Activated naive CD4-positive, alpha-beta T cell treated with anti-CD3 and anti-CD28 coated beads, Interleukin-2, amount 10 ng/mL, durations not matched to agents 7 days and 5 days (primary cell): ENCODE data around the gene GABRA1.

Source experiments
- CTCF ChIA-PET: fragments of 350-600 bp; sonication (Branson Sonifier 250); formaldehyde crosslinking; loops from one replicate; lab custom pipeline; 2021; ENCODE audit warnings: antibody characterized with exemption; lab: Charles Lee
- DNase-seq: peaks from one replicate; pipeline ENCODE4 v3.0.0-alpha.2; 2020
- H3K27ac Mint-ChIP-seq: one replicate; pipeline ENCODE4 v1.8.0; 2021; ENCODE audit warnings: mild to moderate bottlenecking, moderate library complexity, mixed read lengths
- H3K27me3 Mint-ChIP-seq: one replicate; pipeline ENCODE4 v1.8.0; 2021; ENCODE audit warnings: mild to moderate bottlenecking, mixed read lengths
- H3K36me3 Mint-ChIP-seq: one replicate; pipeline ENCODE4 v1.8.0; 2021; ENCODE audit warnings: mixed read lengths
- H3K4me1 Mint-ChIP-seq: one replicate; pipeline ENCODE4 v1.8.0; 2021; ENCODE audit warnings: mixed read lengths
- H3K4me3 Mint-ChIP-seq: one replicate; pipeline ENCODE4 v1.8.0; 2021; ENCODE audit warnings: mild to moderate bottlenecking, moderate library complexity, mixed read lengths
- H3K9me3 Mint-ChIP-seq: one replicate; pipeline ENCODE4 v1.8.0; 2021; ENCODE audit warnings: mixed read lengths

GABRA1 gene

GRCh38 chr5:161900981-161901380, 53.1 kb downstream of the GABRA1 start:
- CTCF ChIA-PET = no interaction called here
- DNase-seq = no peak
- no peak overlapping the region for H3K27ac Mint-ChIP-seq
- no peaks in the 10 kb centered on the region for H3K36me3 Mint-ChIP-seq
- H3K4me1 Mint-ChIP-seq = no peaks in the 10 kb centered on the region
- H3K4me3 Mint-ChIP-seq = no peak overlapping the region
- no peaks in the 10 kb centered on the region for H3K27me3 Mint-ChIP-seq
- H3K9me3 Mint-ChIP-seq = peaks cover 10% of the 10 kb centered on the region

DNA sequence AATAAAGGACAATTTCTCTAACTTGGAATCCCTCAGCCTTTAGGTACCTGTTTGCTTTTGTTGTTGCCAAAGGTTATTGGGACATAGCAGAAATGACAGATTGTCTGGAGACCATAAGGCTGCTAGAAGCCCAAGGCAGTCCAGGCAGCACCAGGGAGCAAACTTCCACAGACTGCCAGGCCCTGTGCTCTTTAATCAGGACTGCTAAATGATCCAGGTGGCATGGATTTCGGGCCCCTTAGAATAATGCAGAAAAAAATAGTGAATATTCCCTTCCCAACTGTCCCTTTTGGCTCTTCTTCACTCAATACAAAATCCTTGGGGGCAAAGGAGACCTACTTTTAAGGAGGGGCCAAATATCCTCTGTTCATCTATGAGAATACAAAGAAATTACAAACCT, 73.9 kb downstream of the GABRA1 start:
- CTCF ChIA-PET = no interaction called here
- H3K36me3 Mint-ChIP-seq = no peaks in the 10 kb centered on the region
- H3K27ac Mint-ChIP-seq = no peak overlapping the region
- peaks cover 3% of the 10 kb centered on the region for H3K9me3 Mint-ChIP-seq
- DNase-seq = no peak
- no peaks in the 10 kb centered on the region for H3K27me3 Mint-ChIP-seq
- no peaks in the 10 kb centered on the region for H3K4me1 Mint-ChIP-seq
- no peak overlapping the region for H3K4me3 Mint-ChIP-seq

DNA sequence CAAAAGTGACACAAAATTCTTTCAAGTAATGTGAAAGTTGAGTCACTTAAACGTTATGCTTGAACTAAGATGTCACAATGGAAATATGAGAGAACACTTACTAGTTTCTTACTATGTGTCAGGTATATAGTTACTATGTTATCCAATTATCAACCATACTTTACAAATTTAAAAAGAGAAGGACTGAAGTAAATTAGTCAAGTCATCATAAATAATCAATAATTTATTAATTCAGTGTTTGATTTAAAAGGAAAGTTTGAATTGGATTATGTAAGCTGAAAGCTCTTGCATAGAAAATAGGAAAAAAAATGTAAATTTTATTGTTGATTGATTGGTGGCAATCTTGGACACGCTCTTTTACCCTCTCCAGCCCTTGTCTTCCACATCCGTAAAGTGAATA, 76.3 kb downstream of the GABRA1 start:
- DNase-seq = no peak
- Mint-ChIP-seq H3K4me3 (no peak overlapping the region), H3K9me3 (peaks cover 3% of the 10 kb centered on the region), H3K27ac (no peak overlapping the region), H3K27me3 (no peaks in the 10 kb centered on the region), H3K36me3 (no peaks in the 10 kb centered on the region), H3K4me1 (no peaks in the 10 kb centered on the region)
- CTCF ChIA-PET = no interaction called here

DNA sequence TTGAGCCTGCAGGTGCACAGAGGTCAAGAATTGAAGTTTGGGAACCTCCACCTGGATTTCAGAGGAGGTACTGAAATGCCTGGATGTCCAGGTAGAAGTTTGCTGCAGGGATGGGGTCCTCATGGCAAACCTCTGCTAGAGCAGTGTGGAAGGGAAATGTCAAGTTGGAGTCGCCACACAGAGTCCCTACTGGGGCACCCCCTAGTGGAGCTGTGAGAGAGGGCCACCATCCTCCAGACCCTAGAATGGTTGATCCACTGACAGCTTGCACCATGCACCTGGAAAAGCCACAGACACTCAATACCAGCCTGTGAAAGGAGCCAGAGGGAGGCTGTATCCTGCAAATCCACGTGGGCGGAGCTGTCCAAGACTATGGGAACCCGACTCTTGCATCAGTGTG, 78.0 kb downstream of the GABRA1 start:
- H3K4me1 Mint-ChIP-seq = no peaks in the 10 kb centered on the region
- H3K27me3 Mint-ChIP-seq = no peaks in the 10 kb centered on the region
- H3K36me3 Mint-ChIP-seq = no peaks in the 10 kb centered on the region
- CTCF ChIA-PET = no interaction called here
- DNase-seq = no peak
- H3K27ac Mint-ChIP-seq = no peak overlapping the region
- H3K4me3 Mint-ChIP-seq = no peak overlapping the region
- peaks cover 3% of the 10 kb centered on the region for H3K9me3 Mint-ChIP-seq

GRCh38 chr5:161934486-161934885, 86.6 kb downstream of the GABRA1 start:
- Mint-ChIP-seq H3K9me3 (peaks cover 2% of the 10 kb centered on the region), H3K4me3 (no peak overlapping the region), H3K4me1 (no peaks in the 10 kb centered on the region), H3K36me3 (no peaks in the 10 kb centered on the region), H3K27me3 (no peaks in the 10 kb centered on the region), H3K27ac (no peak overlapping the region)
- CTCF ChIA-PET = no interaction called here
- no peak for DNase-seq

DNA sequence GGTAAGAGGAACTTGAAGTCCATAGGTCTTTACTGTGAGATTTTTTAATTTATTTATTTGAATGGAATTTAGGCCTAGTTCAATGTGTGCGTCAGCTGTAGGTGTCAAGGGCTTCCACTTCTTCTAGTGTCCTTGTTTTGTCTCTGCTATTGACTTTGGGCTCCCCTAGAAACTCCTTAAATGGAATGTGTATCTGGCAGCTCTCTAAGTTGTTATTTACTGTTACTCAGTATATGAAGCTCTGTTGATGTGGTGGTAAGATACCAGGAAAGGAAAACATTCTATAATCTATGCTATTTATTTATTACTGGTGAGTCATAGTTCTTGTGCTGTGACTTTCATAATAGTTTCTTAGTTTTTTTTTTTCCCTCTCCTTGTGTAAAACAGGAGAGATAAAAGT, 97.1 kb downstream of the GABRA1 start:
- Mint-ChIP-seq H3K4me3 (no peak overlapping the region), H3K9me3 (no peaks in the 10 kb centered on the region), H3K4me1 (no peaks in the 10 kb centered on the region), H3K36me3 (no peaks in the 10 kb centered on the region), H3K27me3 (no peaks in the 10 kb centered on the region), H3K27ac (no peak overlapping the region)
- no peak for DNase-seq
- CTCF ChIA-PET = no interaction called here

GRCh38 chr5:161946911-161947310, 99.0 kb downstream of the GABRA1 start:
- Mint-ChIP-seq H3K9me3 (no peaks in the 10 kb centered on the region), H3K27ac (no peak overlapping the region), H3K36me3 (no peaks in the 10 kb centered on the region), H3K27me3 (no peaks in the 10 kb centered on the region), H3K4me3 (no peak overlapping the region), H3K4me1 (no peaks in the 10 kb centered on the region)
- CTCF ChIA-PET = no interaction called here
- no peak for DNase-seq
